GM21381 (cell line): ENCODE results near the gene CAMK2D.
A peak's percentile ranks its signal among the peaks of the same experiment; 100 is the strongest.

Experiments used
- ATAC-seq: cut with Tn5 transposase; IDR thresholded peaks from one replicate; pipeline ENCODE4 v1.9.1; 2021; ENCODE audit warnings: mild to moderate bottlenecking, moderate library complexity; ENCODE audit not compliant: unreplicated experiment

CAMK2D gene

DNA sequence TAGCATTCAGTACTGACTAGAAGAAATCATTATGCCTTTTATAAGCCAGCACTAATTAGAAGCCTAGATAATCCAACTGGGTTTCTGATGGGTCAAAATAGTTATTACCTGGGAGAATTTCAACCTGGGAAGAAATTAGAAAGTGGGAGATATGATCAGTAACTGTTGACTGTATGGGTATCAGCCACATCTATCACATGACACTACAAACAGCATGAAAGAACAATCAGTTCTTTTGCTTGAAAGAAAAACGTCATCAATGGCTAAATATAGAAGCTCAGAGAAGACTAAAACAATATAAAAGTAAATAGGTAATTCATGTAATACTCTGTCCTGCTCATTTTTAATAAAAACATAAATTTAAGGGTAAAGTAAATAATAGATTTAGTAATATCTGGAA lies 145.1 kb downstream of the CAMK2D start:
- no peak for ATAC-seq

DNA sequence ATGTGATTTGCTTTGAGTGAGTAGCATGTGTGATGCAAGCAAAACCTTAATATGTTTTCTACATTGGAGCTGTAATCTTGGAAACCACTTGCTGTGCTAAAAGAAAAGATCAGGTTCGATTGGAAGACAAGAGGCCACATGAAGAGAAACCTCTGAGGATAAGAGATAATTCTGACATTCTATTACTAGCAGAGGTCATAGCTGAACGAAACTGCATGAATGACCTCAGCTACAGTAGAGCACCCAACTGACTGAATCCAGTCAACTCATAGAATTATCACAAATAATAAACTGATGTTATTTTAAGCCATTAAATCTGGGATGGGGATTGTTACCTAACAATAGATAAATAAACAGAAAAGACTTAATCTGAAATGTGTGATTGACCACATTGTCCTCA lies 147.1 kb downstream of the CAMK2D start:
- ATAC-seq, result no peak

DNA sequence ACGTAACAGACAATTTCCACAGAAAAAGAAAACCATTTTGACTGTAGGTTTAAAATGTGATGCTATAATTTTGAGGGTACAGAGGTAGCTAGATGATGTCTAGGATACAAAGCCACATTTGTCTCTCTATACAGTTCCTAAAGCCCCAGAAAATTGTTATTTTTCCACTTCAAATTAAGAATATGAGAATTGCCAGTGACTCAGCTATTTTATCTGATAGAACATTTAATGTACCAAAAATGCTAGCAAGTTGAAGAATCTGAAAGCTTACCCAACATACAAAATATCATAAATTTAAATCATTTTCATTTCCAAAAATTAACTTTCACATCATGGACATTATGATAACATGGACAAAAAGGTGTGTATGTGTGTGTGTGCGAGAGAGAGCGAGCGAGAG lies 148.0 kb downstream of the CAMK2D start:
- ATAC-seq, result no peak

- no peak for ATAC-seq
Measured at GRCh38 chr4:113610537-113610936, 151.0 kb downstream of the CAMK2D start.

DNA sequence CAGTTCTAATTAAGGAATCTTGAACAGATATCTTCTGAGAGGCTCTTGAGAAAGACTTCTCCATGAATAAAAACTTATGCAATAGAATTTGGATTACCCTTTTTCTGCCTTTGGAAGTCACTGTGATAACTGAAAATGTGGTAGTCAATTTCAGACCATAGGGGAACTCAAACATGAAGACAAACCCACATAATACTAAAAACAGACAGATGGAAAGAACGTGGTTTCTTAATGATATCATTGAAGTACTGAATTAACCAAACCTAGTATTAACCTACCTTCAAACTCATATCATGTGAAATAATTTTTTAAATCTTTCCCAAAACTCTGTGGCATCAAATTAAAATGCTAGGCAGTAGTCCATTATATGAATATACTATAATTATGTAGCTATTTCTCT lies 153.5 kb downstream of the CAMK2D start:
- peak; percentile 76 for ATAC-seq

GRCh38 chr4:113607147-113607720 lies 154.3 kb downstream of the CAMK2D start:
- no peak for ATAC-seq

DNA sequence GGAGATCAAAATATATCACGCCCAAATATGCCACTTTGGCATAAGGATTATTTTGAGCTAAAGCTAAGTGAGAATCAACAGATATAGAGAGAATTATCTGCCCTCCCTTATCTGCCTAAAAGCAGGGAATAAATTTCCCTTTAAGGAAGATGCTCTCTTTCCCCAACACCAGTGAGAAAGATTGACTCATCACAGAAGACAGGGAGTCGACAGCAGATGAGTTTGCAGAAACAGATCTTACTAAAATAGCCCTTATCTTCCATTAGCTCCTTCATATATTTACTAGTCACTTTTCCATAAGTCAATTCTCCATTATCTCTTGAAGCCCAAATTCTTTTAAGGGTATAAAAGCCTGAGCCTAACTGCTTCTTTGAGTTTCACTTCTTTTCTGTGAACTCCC lies 156.6 kb downstream of the CAMK2D start:
- ATAC-seq, result no peak

DNA sequence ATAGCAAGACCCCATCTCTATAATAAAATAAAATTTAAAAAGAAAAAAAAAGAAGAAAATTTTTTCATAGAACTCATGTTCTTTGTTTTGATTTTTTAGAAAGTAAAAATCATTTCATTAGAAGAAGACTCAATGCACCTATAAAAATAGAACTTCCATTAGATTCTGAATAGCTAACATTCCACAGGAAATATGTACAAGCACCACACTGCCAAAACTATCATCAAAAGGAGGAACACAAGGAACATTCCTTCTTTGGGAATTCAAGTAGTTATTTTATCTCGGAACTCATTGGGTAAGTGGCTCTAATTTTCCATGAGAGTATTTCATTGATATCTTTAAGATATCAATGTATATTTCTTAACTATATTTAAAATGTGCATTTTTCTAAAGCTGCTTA lies 157.6 kb downstream of the CAMK2D start:
- ATAC-seq, result no peak

DNA sequence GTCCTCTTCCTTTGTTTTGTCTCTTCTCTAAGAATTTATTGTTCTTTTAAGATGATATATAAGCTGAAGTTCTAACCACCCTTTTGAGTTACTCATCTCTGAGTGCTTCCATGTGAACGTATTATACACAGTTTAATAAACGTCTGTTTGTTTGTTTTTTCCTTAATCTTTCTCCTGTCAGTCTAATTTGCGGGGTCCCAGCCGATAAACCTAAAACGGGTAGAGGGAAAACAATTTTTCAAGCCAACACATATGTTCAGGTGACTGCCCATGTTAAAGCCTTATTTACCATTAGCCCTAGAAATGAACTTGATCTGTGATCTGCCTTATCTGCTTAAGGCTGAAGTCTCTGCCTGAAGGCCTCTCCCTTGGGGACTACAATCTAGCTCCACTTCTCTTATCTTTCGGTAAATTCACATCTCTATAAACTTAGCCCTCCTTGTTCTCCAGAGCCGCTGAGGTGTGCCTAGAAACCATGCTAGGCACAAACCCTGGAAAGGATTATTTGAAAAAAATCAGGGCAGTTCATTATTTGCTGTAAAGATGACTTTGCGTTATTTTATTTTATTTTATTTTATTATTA lies 158.8 kb downstream of the CAMK2D start:
- ATAC-seq, result no peak

DNA sequence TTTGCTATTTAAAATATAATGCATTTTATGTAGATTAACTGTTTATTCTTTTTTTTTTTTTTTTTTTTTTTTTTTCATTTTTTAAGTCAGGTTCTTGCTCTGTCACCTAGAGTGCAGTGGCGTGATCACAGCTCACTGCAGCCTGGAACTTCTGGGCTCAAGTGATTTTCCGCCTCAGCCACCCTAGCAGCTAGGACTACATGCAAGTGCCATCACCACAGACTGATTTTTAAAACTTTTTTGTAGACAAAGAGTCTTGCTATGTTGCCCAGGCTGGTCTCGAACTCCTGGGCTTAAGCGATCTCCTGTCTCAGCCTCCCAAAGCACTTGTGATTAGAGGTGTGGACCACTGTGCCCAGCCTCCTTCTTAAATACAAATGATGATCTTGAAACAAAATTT lies 159.9 kb downstream of the CAMK2D start:
- no peak for ATAC-seq

DNA sequence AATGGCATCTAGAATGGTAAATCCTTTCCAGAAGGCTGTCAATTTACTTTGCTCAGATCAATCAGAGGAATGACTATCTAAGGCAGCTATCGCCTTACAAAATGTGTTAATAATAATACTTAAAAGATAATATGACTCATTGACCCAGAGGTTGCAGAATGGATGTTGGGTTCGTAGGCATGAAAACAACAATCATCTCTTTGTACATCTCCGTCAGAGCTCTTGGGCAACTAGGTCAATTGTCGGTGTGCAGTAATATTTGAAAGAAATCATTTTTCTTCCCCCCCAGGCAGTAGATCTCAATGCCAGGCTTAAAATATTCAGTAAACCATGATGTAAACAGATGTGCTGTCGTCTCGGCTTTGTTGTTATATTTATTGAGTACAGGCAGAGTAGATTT lies 165.1 kb downstream of the CAMK2D start:
- ATAC-seq, result no peak

GRCh38 chr4:113594231-113594556 lies 167.3 kb downstream of the CAMK2D start:
- no peak for ATAC-seq

DNA sequence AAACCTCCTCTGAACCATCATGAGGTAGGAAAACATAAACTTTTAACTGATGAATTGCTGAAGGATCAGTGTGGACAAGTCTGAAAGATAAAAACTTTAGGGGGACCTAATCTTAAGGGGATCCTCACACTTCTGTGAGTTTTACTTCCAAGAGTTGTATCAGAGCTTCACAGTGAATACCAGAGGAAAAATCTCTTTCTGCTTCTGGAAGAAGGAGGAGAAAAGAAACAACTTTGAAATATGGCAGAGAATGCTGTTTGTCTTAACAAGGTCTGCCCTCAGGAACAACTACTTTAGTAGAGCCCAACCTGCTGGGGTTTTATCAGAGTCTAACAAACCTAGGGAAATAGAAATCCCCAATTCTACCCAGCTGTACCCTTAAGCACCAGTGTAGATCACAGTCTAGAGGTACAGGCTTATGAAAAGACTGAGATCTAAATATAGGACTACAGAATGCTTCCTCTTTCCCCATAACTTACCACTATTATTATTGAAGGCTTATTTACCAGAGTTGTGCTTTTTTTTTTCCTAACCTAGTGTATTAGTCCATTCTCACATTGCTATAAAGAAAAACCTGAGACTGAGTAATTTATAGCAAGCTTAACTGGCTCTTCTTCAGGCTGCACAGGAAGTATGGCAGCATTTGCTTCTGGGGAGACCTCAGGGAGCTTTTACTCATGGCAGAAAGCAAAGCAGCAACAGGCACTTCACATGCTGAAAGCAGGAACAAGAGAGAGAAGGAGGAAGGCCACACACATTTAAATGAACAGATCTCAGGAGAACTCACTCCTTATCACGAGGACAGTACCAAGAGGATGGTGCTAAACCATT lies 167.9 kb downstream of the CAMK2D start:
- peak; percentile 61 for ATAC-seq

DNA sequence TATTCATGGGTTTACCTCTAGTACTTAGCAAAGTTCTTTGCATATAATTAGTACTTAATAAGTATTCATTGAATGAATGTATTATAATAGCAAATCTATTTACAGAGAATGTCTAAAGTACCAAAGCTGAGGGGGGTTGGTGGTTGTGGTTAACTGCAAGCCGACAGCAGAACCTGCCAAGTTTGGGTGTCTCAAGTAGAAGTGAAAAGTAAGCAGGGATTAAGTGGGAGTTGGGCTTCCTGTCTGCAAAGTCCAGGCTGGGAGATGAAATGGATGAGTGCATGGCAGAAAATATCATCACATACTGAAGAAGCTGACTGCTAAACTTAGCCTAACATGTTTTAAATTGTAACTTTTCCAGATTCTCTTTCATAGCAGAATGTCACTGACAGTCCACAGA lies 169.6 kb downstream of the CAMK2D start:
- no peak for ATAC-seq

DNA sequence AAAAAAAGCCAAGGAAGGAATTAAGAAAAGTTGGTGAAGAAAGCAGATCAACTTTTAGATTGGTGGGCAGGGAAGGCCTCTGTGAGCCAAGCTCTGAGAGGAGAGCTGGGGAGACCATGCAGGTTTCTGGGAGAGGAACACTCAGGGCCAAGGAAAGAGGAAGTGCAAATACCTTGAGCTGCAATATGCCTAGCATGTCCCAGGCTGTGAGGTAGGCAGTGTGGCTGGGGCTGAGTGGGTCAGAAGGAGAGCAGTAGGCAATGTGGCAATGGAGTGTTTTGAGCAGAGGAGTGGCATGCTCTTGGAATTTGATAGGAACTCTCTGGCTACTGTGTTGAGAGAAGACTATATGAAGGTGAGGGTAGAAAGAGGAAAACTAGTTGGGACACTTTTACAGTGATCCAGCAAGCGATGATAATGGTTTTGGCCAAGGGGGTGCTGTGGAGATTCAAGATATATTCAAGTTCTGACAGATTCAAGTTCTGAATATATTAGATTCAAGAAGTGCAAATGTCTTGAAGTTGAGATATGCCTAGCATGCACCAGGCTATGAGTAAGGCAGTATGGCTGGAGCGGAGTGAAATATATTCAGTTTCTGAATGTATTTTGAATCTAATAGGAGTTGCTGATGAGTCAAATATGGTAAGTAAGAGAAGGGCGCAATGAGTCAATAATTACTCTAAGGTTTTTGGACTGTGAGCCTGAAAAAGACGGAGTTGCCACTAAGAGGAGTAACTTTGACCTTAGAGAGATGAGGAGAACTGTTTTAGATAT lies 172.5 kb downstream of the CAMK2D start:
- peak; percentile 63 for ATAC-seq

GRCh38 chr4:113587640-113588275 lies 173.8 kb downstream of the CAMK2D start:
- ATAC-seq, result no peak

- no peak for ATAC-seq
Measured at GRCh38 chr4:113587156-113587555, 174.4 kb downstream of the CAMK2D start.

DNA sequence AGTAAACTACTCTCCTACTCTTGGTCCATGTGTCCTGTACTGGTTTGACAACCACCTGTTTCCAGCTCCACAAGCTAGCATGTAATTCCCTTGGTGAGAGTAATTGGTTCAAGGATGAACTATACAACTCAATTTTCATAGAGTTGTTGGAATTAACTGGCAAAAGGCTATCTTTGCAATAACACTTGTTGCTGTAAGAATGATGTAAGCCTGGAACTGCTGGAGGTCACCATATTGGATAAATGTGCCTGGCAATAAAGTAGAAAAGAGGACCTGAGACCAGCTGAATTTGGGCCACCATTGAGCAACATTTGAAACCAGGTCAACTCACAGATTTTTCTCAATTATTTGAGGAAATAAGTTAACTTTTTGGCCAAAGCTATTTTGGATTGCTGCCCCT lies 175.5 kb downstream of the CAMK2D start:
- no peak for ATAC-seq

- ATAC-seq, result no peak
Measured at GRCh38 chr4:113584407-113585150, 177.0 kb downstream of the CAMK2D start.

DNA sequence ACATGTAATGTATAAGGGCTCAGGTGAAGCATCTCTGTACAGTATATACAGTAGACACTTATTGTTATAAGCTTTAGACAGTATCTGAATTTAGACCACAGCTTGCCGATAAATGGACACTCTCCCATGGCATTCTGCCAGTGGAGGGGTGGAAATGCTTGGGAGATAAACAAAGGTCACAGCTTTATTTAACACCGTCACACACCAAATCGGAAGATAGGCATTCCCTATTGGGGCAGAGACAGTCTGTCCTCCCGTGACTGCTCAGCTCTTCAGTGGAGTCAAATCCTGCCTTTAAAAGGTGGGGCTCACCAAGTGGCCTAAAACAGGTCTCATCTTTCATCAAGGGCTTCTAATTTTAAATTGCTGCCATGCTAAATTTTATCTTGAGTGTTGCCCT lies 178.8 kb downstream of the CAMK2D start:
- no peak for ATAC-seq

GRCh38 chr4:113579360-113579759 lies 182.2 kb downstream of the CAMK2D start:
- ATAC-seq, result no peak
